Measurements from ENCODE around the gene SMIM38. TPM values are rescaled to one million over a fixed set of nuclear protein-coding genes. Genes with fewer than 3 reads are reported as not detected.

SMIM38 gene
- total and polyA plus RNA-seq, 9 of the 15 experiments (the other 6 are each of a cell fraction or from before 2014, with no cell fraction given), result 0.07 to 1.2 (median 0.21) TPM; not detected in 2

- H3K9ac ChIP-seq (ENCODE audit: insufficient read depth in 1 of 2, low read depth in 2 of 2, low read length in 2 of 2), result no peak overlapping the region
- no peaks in the 10 kb centered on the region for H3K36me3 ChIP-seq (ENCODE audit: control insufficient read depth, insufficient read depth, low read length)
- no peaks in the 10 kb centered on the region for H4K20me1 ChIP-seq (replicated peaks; ENCODE audit: control insufficient read depth, insufficient read depth, low read length)
- no peaks in the 10 kb centered on the region for H3K9me3 ChIP-seq (replicated peaks; ENCODE audit: control insufficient read depth, insufficient read depth, low read depth, low read length)
- H3K4me2 ChIP-seq (ENCODE audit: insufficient read depth, low read length), result no peak overlapping the region
- FAIRE-seq (no peak), DNase-seq (ENCODE audit: extremely low read depth in 1 of 4, low spot score in 3 of 4) (no peak), ATAC-seq (no peak)
- H3K27ac ChIP-seq (ENCODE audit: extremely low read depth, low read depth, low read length), result no peak overlapping the region
- no TSS peak for BruUV-seq (replicated peaks)
- WGBS (ENCODE audit: insufficient coverage, low coverage, missing lambda C conversion rate), result 18% methylated on average over 14 of the region's 14 CpGs
- CTCF ChIA-PET (ENCODE audit: low intra/inter-chr PET ratio), result no interaction called here
- no peak overlapping the region for H2AFZ ChIP-seq (ENCODE audit: low read depth, low read length)
- no peaks in the 10 kb centered on the region for H3K79me2 ChIP-seq (ENCODE audit: control insufficient read depth, insufficient read depth, low read length)
- in situ Hi-C loops (cut with MboI), result no loop called here
- peaks cover 17 to 23% of the 10 kb centered on the region in 2 experiments; a peak in 4 of 5 replicates for H3K4me1 ChIP-seq (replicated peaks in 1 of 2; ENCODE audit: control insufficient read depth in 2 of 2, insufficient read depth in 2 of 2, low read length in 2 of 2)
- TF ChIP-seq ZNF133 (CRISPR knock-in tag; IDR thresholded peaks at IDR 0.05) (no peak), FOS (IDR thresholded peaks at IDR 0.05; ENCODE audit: extremely low read depth, insufficient read length) (no peak), ESRRA (IDR thresholded peaks at IDR 0.05; ENCODE audit: borderline replicate concordance, low read depth) (no peak), ZFPM2 (CRISPR knock-in tag; IDR thresholded peaks at IDR 0.05) (no peak), MAZ (CRISPR knock-in tag; conservative IDR thresholded peaks at IDR 0.05 in 1 of 2, IDR thresholded peaks at IDR 0.05 in 1 of 2) (no peak), ZNF121 (CRISPR knock-in tag; conservative IDR thresholded peaks at IDR 0.05) (no peak), SMC3 (conservative IDR thresholded peaks at IDR 0.05; ENCODE audit: insufficient read depth, low read depth, low read length) (no peak), FOXJ2 (tag; IDR thresholded peaks at IDR 0.05) (no peak), ZBTB8A (IDR thresholded peaks at IDR 0.05; ENCODE audit: partially characterized antibody) (no peak), GATAD2B (IDR thresholded peaks at IDR 0.05; ENCODE audit: borderline replicate concordance) (no peak), HNRNPUL1 (IDR thresholded peaks at IDR 0.05; ENCODE audit: low read length) (no peak), TRIM25 (IDR thresholded peaks at IDR 0.05; ENCODE audit: borderline replicate concordance) (no peak), ATF3 (IDR thresholded peaks at IDR 0.05) (no peak), ATF3 (CRISPR knock-in tag; conservative IDR thresholded peaks at IDR 0.05) (no peak), NR2C2 (CRISPR knock-in tag; IDR thresholded peaks at IDR 0.05) (no peak), NR2C2 (tag; IDR thresholded peaks at IDR 0.05) (no peak), NFATC3 (IDR thresholded peaks at IDR 0.05) (no peak), ZFP36 (IDR thresholded peaks at IDR 0.05; ENCODE audit: low read depth, low read length, partially characterized antibody) (no peak)
- TF ChIP-seq, protein P1, sequence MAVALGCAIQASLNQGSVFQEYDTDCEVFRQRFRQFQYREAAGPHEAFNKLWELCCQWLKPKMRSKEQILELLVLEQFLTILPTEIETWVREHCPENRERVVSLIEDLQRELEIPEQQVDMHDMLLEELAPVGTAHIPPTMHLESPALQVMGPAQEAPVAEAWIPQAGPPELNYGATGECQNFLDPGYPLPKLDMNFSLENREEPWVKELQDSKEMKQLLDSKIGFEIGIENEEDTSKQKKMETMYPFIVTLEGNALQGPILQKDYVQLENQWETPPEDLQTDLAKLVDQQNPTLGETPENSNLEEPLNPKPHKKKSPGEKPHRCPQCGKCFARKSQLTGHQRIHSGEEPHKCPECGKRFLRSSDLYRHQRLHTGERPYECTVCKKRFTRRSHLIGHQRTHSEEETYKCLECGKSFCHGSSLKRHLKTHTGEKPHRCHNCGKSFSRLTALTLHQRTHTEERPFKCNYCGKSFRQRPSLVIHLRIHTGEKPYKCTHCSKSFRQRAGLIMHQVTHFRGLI (CRISPR knock-in tag; IDR thresholded peaks at IDR 0.05), result no peak
- POLR2A ChIA-PET, result no interaction called here
- intact Hi-C loops (cut with micrococcal nuclease), result loop anchor here (10.0 kb wide), 4 partner anchors 79 to 509 kb away; partner anchors contain the start of genes CCND1 and MYEOV
- no peaks in the 10 kb centered on the region for H3K9me1 ChIP-seq (ENCODE audit: control insufficient read depth, insufficient read depth, low read length)
- peaks cover 0 to 3% of the 10 kb centered on the region in 2 experiments; a peak in 2 of 5 replicates for H3K27me3 ChIP-seq (ENCODE audit: control insufficient read depth in 2 of 2, insufficient read depth in 2 of 2, low read length in 2 of 2)
- H3K4me3 ChIP-seq, result no peak overlapping the region
Observed at GRCh38 chr11:69135420-69136363, 20.0 kb upstream of the SMIM38 start.
